B cell (primary cell): ENCODE results near the gene PELI2.

Source experiments
- CTCF ChIP-seq: fragments of 200-600 bp; IDR thresholded peaks from one replicate; pipeline ENCODE4 v1.8.0; 2022; ENCODE audit warnings: antibody characterized with exemption, mild to moderate bottlenecking
- EZH2 ChIP-seq: IDR thresholded peaks from 2 replicates; pipeline ENCODE4 v1.6.1; 2012; ENCODE audit warnings: borderline replicate concordance, low read depth, mild to moderate bottlenecking, moderate library complexity, low read length; ENCODE audit not compliant: insufficient read depth, poor library complexity, severe bottlenecking

- TF ChIP-seq CTCF (no peak), EZH2 (no peak)
Measured at GRCh38 chr14:56318393-56319115, 200.3 kb downstream of the PELI2 start.
